ENCODE results near the gene PSEN2.
A peak's percentile ranks its signal among the peaks of the same experiment; 100 is the strongest.

PSEN2 gene

DNA sequence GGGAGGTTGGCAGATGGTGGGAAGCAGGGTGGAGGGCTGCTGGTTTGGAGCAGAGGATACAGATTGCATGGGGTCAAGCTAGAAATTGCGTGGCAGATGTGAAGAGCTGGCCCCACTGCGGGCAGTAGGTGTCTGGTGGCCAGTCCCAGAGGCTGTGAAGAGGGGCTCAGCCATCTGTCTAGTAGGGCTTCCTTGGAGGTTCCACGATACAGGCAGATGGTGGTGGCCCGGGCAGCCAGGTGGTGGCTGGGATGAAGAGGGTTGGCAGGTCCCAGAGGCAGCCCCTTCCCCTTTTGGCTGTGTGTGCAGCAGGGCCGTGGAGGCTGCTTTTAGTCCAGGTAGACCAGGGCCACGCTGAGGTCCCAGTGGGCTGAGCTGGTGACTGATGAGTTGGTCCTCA, 16.6 kb downstream of the PSEN2 start:
- no peak for DNase-seq (ENCODE audit: low spot score)

DNA sequence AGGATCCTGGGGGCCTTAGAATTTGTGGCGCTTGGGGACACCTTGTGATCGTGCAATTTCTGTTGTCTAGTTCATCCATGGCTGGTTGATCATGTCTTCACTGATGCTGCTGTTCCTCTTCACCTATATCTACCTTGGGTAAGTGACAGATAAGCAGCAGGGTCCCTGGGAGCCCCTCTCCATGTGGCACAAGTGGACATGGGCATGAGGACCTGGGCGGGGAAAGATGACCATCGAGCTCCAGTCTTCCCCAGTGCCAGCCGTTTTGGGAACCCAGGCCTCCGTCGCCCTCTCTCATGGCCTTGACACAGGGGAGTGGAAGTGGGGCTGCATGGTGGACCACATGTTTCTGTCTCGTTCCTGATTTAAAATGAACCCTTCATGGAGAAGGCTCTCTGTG, 17.6 kb downstream of the PSEN2 start:
- DNase-seq (ENCODE audit: low spot score): no peak

DNA sequence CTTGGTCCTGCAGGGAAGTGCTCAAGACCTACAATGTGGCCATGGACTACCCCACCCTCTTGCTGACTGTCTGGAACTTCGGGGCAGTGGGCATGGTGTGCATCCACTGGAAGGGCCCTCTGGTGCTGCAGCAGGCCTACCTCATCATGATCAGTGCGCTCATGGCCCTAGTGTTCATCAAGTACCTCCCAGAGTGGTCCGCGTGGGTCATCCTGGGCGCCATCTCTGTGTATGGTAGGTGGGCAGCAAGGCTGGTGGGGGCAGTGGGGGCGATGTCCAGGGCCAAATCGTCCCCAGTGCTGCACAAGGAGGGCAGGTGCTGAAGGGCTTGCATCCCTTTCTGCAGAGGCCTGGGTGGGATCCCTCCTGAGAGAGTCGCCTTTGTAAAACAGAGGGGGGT, 18.4 kb downstream of the PSEN2 start:
- no peak for DNase-seq (ENCODE audit: low spot score)

DNA sequence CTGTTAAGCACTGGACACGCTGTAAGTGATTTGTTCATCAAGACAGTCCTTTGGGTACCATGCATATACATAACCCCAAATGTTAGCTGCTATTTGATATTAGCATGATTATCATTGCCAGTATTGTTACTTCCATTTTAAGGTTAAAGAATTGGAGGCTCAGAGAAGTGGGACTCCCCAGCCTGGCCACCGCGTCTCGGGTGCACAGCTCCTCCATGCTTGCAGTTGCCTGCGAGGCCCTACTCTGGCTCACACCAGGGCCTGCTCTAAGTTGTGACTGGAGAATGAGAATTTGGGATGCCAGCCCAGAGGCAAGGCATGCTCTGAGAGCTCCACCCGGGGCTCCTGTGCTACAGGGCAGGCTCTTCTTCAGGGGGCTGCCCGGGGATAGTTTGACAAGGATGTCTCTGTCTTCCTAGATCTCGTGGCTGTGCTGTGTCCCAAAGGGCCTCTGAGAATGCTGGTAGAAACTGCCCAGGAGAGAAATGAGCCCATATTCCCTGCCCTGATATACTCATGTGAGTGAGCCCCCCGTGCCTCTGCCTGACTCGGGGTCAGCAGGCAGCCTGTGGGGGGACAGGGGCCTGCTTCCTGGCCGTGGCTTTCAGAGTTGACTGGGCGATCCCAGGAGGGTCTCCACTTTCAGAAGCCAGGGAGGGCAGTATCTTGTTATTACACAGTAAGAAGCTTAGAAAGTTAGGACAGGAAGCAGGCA, 19.4 kb downstream of the PSEN2 start:
- DNase-seq (ENCODE audit: low spot score): no peak

DNA sequence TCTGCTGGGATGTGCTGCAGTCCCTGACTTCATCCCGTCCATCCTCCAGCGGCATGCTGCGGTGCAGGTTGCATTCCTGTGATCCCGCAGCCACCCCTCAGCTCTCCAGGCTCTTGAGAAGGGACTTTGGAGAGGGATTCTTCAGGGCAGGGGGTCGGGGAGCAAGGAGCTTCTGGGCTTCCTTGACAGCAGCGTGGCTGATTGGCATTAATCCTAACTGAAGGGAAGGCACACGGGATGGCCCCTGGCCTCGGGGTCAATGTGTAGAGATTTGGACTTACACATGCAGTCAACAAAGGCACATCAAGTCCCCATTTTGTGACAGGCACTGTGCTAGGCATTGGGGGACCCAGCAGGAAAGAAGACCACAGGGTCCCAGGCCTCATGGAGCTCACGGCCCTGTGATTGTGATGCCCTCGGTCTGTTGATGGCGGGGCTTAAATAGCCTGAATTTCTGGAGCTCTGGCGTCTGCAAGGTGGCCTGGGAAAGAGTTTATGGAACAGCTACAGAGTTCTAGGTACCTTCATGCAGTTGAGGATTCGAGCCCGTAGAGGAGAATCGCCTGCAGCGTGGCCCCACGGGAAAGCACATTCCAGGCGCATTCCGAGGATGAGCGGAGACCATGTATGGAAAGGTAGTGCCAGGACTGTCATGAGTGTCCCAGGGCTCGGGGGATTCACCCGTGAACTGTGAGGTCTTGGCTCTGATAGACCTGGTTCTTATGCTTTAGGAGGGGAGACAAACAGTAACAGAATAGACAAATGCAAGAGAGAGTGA, 20.1 kb downstream of the PSEN2 start:
- no peak for DNase-seq (ENCODE audit: low spot score)

DNA sequence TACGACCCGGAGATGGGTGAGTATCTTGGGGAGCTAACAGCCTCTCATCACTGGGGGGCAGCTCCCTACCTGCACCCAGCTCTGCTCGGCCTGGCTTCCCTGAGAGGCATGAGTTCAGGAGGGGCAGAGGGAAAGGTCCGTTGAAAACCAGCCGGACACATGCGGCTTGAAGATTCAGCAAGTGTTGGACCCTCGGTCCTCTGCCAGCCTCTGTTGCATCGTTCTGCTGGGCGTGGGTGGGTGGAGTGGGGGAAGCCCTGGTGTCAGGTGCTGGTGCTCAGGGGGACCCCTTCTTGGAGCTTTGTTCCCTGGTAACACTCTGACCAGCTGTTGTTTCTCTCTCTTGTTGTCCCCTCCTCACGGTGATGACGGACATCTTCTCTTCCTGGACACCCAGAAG, 20.9 kb downstream of the PSEN2 start:
- no peak for DNase-seq (ENCODE audit: low spot score)

DNA sequence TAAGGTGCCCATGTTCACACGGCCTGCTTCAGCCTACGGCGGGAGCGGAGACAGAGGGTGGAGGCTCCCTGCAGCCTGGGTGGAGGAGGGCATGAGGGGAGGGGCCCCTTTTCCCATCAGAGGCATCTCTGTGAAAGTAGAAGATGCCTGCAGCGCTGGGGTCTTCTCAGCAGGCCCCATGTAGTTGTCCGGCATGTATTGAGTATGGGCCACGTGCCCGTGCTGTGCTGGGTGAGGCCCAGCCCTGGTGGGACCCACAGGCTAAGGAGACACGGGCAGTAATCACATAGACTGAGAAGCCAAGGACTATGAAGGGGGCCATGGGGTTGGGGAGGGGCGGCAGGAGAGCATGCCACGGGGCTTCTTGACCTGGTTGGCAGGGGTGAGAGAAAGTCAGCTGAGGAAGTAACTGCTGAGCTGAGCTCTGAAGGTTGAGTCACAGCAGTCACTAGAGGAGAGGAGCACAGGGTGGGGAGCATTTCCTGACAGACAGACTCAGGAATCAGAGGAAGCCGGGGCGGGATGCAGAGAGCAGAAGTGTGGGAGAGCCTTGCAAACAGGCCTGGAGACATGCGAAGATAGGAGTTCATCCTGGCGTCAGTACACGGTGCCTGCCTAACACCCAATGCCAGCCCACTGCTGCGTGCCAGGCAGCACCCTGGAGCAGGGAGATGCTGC, 21.6 kb downstream of the PSEN2 start:
- DNase-seq (ENCODE audit: low spot score): no peak

DNA sequence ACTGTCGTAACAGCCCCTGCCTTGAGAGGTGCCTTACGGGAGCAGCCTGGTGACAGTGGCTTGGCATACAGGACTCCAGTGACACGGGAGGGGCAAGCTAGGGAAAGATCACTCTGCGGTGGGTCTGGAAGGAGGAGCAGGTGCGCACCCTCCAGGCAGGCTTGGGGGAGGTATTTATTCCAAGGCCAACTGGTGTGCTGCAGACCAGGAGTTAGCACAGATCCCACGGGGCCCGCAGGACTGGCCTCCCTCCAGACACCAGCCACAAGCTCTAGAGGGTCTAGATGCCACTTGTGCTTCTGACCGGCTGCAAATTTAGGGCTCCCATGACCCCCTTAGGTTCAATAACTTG, 22.1 kb downstream of the PSEN2 start:
- DNase-seq (ENCODE audit: low spot score): no peak

DNA sequence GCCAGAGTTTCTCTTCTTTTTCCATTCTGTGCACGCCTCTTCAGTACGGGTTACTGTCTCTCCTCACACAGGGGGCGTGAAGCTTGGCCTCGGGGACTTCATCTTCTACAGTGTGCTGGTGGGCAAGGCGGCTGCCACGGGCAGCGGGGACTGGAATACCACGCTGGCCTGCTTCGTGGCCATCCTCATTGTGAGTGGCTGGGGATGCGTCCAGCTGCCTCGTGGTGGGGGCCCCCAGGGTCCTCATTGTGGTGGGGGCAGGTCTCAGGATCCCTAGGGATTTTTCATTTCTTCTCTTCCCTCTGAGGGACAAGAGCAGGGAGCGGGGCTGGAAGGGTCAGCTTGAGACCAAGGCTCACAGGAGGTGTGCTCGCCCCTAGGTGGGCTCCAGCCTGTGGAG, 23.5 kb downstream of the PSEN2 start:
- no peak for DNase-seq (ENCODE audit: low spot score)

DNA sequence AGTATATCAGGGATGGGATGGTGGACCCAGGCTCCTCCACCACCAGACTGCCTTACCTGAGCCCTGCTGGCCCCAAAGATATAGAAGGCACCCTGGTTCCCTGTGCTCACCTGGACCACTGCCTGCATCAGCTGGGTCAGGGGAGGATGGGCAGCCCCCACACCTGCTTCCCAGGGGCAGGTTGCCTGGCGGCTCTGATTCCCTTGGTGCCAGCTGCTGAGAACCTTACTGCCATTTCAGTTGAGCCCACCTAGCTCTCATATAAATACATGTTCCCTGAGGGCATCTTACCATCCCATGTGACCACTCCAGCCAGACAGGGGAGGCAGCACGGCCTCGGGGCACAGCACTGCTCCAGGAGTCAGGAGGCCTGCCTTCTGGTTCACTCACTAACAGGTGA, 24.4 kb downstream of the PSEN2 start:
- no peak for DNase-seq (ENCODE audit: low spot score)

DNA sequence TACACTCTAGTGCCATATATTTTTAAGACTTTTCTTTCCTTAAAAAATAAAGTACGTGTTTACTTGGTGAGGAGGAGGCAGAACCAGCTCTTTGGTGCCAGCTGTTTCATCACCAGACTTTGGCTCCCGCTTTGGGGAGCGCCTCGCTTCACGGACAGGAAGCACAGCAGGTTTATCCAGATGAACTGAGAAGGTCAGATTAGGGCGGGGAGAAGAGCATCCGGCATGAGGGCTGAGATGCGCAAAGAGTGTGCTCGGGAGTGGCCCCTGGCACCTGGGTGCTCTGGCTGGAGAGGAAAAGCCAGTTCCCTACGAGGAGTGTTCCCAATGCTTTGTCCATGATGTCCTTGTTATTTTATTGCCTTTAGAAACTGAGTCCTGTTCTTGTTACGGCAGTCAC, 25.2 kb downstream of the PSEN2 start:
- DNase-seq (ENCODE audit: low spot score): no peak

DNA sequence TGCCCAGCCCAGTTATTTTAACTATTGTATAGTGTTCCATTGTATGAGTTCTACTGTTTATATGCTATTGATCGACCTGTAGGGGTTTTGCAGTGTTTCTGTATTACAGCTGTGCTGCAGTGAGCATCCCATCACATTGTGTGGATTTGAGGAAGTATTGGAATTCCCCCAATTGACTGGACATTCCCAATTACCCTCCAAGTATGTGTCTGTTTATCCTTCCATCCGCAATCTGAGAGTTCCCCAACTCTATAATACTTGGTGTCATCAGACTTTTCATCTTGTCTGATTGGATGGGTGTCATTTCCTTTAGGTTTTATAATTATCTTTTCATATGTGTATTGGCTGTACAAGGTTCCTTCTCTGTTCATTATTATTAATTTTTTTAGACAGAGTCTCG, 27.8 kb downstream of the PSEN2 start:
- no peak for DNase-seq (ENCODE audit: low spot score)

DNA sequence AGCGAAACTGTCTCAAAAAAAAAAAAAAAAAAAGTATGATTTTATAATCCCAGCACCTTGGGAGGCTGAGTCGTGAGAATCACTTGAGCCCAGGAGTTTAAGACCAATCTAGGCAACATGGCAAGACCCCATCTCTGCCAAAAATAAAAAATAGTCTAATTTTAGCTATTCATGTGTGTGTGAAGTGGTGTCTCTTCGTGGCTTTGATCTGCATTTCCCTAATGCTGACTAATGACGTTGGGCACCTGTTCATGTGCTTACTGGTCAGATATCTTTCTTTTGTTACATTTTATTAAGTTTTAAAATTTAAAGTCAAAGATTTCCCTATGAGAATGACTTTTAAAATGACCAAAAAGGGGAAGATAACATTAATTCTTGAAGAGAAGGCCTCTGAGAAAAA, 31.0 kb downstream of the PSEN2 start:
- no peak for DNase-seq (ENCODE audit: low spot score)

DNA sequence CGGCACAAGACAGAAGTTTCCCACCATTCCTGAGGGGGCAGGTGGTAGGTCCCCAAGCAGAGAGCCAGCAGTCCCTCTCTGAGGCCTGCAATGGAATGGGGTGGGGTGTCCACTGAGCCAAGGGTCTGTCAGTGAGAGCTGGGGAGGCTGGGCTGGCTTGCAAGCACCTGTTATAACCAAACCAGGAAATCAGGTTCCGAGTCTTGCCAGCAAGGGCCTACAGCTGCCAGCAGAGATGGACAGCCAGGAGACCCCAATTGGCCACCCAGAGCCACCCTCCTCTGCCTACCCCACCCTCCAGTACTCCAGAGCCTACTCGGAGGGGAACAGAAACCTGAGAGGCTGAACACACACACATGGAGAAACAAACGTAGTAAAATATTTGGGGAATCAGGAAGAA, 32.2 kb downstream of the PSEN2 start:
- DNase-seq (ENCODE audit: low spot score): no peak

DNA sequence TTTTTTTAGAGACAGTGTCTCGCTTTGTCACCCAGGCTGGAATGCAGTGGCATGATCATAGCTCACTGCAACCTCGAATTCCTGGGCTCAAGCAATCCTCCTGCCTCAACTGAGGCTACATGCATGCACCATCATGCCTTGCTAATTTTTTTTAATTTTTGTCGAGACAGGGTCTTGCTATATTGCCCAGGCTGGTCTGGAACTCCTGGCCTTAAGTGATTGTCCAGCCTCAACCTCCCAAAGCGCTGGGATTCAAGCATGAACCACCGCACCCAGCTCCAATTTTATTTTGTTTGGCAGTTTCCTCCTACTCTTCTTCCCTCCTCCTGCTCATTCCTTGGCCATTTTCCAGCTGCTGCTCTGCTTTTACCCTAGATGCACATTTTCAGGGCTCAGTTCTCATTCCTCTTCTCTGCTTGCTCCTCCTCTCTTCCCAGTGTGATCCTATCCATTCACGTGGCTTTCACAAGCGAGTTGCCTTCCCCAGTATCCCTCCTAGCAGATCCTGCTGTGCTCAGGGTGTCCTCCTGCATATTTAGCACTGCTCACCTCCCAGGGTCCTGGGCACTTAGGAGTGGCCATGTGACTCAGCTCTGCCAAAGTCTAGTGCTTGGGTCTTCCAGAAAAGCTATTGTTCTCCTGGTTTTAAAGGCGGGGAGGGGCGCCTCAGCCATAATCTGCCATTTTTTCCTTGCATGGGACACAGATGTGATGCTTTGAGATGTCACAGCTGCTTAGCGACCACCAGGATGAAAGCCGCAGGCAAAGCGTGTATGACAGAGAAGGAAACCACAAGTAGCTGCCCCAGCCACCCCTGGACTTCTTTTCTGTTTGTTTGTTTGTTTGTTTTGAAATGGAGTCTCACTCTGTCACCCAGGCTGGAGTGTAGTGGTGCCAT, 33.7 kb downstream of the PSEN2 start:
- DNase-seq (ENCODE audit: low spot score): no peak

DNA sequence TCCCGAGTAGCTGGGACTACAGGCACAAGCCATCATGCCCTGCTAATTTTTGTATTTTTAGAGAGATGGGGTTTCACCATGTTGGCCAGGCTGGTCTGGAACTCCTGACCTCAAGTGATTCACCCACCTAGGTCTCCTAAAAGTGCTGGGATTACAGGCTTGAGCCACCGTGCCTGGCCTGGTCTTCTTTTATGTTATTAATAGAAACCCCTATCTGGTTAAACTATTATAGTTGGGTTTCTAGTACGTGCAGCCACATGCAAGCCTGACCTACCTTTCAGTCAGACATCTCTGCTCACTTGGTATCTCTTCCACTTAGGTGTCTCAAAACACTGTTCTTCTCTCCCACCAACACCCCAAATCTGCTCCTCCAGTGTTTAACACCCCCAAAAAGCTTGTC, 34.4 kb downstream of the PSEN2 start:
- no peak for DNase-seq (ENCODE audit: low spot score)

DNA sequence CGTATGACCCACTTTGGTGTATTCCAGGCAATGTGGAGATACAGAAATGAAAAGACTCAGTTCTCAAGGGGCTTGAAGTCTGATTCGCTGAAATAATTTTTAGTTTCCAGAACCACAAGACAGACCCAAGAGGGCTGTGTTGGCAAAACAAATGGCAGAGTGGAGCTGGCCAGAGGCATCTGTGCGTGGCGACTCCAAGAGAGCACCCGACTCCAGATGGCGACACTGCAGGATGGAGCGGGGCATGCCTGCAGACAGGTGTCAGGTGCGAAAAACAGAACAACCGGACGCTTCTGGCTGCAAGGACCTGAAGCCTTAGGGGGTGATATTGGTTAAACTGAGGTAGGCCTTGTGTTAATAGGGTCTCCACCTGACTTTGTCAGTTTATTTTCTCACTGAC, 38.0 kb downstream of the PSEN2 start:
- DNase-seq (ENCODE audit: low spot score): no peak

DNA sequence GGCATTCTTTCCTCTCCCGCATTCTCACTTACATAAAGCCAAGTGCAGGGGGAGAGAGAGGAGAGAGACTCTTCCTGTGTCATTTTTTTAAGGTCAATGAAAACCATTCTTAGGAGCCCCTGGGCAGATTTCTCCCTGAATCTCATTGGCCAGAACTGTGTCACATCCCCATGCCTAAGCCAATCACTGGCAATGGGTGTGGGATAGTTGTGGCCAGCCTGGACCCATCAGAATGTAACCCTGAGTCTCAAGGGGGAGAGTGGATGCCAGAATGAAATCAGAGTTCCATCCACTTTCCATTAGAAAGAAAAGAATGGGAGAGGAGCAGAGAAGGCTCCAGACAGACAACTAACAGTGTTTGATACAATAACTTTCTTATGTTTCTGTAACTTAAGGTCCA, 38.5 kb downstream of the PSEN2 start:
- no peak for DNase-seq (ENCODE audit: low spot score)

DNA sequence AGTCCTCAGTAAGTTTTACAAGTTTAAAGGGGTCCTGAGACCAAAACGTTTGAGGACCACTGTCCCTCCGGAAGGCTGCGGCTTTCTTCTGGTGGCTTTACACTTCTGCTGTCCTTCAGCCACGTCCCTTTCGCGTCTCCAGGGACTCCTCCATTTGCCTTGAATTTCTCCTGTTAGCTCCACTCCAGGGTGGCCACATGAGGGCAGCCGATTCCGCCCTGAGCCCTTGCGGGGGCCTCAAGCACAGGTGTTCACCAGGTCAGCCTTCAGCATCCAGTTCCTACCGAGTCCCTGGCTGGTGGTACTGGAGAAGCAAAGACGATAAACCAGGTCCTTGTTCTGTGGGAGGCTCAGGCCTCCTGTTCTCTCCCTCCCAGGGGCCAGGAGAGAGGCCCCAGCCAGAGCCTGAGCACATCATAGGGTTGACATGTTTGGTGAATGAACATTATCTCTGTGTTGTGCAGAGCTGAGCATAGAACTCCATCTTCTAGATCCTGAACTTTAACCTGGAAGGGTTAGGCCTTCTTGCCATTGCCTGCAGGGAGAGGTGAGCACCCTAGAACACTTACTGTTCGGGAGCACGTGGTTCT, 42.3 kb downstream of the PSEN2 start:
- peak; percentile 65 for DNase-seq (ENCODE audit: low spot score)

DNA sequence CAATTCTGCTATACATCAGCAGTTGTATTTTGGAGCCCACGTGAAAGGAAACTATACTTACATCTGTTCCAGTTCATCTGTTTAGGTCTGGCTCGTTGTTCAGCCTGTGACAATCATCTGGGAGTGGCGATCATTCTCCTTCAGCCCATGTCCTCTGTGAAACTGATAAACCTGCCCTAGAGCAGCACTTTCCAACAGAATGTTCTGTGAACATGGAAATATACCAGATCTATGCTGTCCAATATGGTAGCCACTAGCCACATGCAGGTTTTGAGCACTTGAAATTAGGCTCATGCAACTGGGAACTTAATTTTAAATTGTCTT, 45.2 kb downstream of the PSEN2 start:
- DNase-seq (ENCODE audit: low spot score): no peak

DNA sequence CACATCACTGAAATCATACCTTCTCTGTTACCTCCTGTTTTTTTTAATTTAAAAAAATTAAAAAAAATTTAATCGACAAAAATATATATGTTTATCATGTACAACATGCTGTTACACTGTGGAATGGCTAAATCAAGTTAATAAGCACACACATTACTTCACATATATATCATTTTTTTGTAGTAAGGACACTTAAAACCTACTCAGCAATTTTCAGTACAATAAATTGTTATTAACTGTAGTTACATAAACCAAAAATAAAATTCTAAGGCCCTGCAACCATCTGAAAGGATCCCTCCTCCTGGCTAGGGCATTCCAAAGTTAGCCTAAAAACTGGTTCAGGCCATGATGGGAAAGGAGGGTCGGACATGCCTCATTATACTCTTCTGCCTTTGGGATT, 46.1 kb downstream of the PSEN2 start:
- no peak for DNase-seq (ENCODE audit: low spot score)

DNA sequence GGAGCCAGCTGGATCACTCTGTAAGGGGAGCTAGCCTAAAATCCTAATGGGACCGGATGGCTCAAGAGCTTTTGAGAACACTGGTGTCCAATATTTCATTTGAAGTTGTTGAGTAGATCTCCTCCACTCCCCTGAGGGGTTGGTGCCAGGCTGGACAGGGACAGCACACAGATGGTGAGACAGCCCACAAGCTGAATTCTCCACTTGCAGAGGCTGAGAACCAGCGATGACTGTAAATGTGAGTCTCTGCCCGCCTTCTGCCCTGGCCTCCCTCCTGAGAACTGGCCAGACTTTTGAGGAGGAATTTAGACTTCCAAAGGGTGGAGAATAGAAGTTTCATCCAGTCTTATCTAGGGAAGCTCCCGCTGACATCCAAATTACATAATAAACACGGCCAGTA, 49.2 kb downstream of the PSEN2 start:
- DNase-seq (ENCODE audit: low spot score): no peak

Measured in D341Med (cell line).